GM18526 (cell line): ENCODE data around the gene MUL1.

ENCODE experiments used
- POLR2A ChIP-seq: IDR thresholded peaks from 3 replicates; pipeline ENCODE4 v1.6.1; 2011; ENCODE audit not compliant: insufficient read length; ENCODE audit errors: extremely low read depth

MUL1 gene, protein sequence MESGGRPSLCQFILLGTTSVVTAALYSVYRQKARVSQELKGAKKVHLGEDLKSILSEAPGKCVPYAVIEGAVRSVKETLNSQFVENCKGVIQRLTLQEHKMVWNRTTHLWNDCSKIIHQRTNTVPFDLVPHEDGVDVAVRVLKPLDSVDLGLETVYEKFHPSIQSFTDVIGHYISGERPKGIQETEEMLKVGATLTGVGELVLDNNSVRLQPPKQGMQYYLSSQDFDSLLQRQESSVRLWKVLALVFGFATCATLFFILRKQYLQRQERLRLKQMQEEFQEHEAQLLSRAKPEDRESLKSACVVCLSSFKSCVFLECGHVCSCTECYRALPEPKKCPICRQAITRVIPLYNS

DNA sequence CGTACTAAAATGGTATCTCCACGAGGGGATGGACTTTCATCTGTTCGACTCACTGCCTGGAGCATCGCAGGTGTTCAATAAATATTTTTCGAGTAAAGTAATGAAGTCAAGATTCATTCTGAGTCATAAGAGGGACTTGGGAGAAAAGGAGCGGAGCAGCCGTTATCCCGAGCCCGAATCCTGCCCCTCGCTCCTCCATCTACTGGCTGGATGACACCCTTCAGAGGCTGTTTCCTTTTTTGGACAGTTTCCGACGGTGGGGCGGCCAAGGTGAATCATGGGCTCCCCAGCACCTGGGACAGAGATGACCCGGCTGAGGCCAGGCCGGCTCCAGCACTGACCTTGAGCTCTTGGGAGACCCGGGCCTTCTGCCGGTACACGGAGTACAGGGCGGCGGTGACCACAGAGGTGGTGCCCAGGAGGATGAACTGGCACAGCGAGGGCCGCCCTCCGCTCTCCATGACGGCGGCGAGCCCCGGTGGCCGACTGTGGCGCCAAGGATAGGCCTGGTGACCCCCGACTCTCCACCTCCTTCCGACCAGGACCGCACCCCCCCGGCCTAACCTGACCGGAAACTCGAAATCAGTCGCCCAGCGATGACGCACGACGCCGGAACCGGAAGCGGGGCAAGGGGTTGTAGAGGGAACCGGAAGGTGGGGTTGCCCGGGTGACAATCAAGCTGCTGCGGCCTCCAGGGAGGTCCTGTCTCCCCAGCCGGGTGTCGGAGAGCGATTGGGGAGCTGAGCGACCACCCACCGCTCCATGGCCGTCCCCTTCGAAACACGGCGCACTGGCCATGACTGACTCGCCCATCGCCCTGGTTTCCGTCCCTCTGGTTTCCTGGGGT lies at the start of gene MUL1:
Gene MUL1, minus strand, starts transcription at position 588 of the 847 bp plus-strand sequence. Its CDS starts 127 bp downstream, at position 461.
- peak; percentile 63 for TF ChIP-seq POLR2A

DNA sequence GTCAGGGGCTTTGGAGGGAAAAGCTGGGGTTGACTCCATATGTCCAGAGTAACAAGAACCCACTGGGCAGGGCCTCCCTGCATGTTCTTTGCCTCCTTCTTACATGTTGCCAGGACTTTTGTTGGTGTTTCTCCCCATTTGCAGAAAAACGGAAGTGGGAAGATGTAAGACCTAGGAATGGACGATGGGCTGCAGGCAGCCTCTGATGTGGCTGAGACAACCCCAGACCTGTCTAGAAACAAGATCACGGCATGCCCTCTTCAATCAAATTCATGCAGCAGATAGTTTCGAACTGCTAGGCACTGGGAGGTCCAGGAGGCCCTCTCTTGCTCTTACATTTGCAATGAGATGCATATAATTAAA lies 47.8 kb upstream of the MUL1 start:
- no peak for TF ChIP-seq POLR2A

DNA sequence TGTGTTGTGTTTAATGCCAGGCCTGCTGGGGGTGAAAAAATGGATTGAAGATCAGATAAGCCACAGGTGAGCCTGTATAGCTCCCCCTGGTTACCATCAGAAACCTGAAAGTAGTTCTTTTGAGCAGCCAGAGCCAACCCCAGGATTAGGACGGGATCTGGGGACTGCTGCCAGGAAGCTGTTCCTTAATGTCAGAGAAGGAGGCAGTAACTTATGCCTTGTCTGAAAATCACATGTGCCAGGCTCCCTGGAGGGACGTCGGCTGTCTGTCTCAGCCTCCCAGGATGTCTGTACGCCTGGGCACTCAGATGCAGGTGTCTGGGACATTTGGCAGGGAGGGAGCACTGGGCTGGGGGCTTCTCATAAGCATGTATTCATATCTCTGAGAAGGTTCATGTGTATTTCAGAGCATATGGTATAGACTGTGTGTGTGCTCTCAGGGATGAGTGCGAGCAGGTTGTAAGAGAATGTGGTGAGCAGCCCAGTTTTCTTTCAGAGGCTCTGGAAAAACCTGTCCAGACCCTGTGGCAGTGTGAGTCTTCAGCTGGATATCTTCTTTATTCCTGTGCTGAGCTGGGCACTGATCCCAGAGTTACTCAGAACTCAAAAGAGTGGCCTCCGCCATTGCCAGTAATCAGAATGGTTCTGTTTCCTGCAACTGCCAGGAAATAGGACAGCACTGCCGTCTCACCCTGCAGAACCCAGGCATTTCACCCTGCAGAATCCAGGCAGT lies 47.2 kb upstream of the MUL1 start:
- no peak for TF ChIP-seq POLR2A

DNA sequence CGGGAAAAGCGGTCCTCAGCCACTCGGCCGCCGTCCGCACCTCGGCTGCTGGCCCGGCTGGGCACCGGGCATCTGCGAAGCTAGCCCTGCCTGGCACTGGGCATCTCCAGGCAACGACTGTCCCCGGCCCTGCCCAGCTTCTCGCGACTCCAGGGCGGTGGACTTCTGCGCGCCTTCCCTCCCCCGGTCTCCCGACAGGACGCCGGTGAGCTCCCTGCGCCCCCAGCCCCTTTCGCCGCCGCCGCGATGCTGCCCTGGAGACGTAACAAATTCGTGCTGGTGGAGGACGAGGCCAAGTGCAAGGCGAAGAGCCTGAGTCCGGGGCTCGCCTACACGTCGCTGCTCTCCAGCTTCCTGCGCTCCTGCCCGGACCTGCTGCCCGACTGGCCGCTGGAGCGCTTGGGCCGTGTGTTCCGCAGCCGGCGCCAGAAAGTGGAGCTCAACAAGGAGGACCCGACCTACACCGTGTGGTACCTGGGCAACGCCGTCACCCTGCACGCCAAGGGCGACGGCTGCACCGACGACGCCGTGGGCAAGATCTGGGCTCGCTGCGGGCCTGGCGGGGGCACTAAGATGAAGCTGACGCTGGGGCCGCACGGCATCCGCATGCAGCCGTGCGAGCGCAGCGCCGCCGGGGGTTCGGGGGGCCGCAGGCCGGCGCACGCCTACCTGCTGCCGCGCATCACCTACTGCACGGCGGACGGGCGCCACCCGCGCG lies 44.9 kb upstream of the MUL1 start:
- TF ChIP-seq POLR2A: no peak

DNA sequence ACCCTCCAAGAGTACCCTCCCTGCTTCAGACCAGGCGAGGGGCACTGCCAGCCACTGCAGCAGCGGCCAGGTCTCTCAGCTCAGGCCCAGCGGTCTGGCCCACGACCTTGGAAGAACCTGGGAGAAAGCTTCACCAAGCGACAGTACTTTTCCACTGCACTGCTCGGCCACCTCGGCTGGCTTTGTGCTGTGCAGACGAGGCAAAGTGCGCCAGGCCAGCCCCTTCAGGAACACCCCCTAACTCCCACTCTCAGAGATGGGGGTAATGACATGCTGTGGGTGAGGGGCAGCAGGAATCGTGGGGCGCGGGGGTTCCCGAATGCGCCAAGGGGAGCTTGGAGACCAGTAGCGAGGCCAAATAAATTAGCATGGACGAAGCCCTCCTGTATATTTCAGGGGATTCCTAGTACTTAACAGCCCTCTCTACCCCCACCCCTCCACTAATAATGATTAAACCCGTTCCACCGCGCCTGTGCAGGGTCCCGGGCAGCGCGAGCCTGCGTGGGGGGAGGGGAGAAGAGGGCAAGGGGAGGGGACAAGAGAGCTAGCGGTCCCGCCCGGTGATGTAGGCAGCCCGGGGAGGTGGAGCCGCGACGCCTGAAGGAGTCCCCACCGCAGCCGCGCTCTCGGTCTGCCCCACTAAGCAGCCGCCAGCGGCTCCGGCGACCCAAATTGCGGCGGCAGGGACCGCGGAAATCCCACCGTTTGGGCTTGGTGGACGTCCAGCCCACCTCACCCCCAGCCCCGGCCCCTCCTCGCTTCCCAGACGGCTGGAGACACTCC lies 44.2 kb upstream of the MUL1 start, which contains the start of gene FAM43B:
Gene FAM43B, plus strand, starts transcription at position 629 of the 783 bp plus-strand sequence. CDS start 401 bp downstream, outside the sequence.
- TF ChIP-seq POLR2A: no peak

DNA sequence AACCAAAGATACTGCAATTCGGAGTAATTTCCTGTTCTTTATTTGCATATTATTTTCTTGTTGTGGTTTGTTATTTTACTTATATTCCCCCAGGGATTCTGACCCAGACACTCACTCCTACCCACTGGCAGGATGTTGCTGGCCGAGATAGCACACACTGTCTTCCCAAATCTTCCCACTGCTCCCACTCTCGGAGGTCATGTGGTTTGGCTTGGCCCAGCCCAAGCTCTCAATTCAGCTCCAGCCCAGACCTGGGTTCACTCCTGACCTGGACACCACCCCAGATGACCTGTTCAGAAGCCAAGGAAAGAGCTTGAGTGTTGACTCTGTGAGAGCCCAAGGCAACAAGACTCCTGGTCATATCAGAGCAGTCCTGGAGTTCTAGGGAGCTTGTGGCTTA lies 43.2 kb upstream of the MUL1 start:
- no peak for TF ChIP-seq POLR2A

DNA sequence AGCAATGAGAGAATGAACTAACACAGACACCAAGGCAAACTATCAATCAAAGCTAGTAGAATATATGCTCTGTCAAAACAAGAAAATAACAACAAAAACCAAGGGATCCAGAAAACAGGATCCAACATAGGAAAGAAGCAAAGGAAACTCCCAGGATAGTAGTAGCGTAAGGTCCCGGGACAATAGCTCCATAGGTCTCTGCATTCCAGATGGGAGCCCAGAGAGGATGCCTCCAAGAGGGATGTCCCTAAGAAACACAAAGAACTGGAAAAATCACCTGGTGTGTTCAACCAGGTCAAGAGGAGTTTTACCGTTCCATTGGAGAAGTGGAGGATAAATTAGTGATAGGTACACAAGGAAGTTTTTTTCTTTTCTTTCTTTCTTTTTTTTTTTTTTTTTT lies 38.7 kb upstream of the MUL1 start:
- TF ChIP-seq POLR2A: no peak

DNA sequence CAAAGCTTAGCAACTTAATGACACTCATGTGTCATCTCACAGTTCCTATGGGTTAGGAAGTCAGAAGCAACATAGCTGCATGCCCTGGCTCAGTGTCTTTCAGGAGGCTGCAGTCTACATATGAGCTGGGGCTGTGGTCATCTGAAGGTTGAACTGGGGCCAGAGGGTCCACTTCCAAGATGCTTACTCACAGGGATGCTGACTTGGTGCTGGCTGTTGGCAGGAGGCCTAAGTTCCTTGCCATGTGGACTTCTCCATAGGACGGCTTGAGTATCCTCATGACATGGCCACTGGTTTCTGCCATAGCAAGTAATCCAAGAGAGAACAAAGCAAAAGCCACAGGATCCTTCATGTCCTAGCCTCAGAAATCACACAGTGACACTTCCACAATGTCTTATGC lies 32.3 kb upstream of the MUL1 start:
- TF ChIP-seq POLR2A: no peak

DNA sequence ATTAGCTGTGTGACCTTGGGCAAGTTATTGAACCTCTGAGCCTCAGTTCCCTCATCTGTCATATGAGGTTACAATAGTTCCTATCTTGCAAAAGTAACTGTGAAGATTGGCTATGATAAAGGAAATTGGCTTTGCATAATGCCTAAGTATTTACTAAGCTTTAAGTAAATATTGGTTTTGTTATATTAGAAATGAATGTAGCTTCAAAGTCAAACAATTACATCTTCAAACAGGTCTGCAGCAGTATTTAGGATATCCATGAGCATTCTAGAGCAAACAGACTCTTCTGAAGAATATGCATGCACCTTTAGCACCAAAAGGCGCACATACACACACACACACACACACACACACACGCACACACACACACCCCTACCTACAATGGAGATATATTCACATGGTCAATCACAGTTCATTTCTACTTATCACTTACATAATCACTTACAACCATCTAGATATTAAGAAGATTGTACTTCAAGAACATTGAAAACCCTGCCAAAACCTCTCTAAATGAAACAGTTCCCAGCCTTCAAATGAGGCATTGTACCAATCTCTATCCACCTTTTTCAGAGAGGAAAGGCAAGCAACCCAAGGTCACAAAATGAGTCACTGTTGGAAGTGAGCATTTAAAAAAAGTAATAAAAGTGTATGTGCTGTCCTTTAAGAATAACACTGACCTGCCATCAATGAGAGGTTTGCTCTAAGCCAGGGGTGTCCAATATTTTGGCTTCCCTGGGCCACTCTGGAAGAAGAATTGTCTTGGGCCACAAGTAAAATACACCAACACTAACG lies 31.0 kb upstream of the MUL1 start:
- TF ChIP-seq POLR2A: no peak

DNA sequence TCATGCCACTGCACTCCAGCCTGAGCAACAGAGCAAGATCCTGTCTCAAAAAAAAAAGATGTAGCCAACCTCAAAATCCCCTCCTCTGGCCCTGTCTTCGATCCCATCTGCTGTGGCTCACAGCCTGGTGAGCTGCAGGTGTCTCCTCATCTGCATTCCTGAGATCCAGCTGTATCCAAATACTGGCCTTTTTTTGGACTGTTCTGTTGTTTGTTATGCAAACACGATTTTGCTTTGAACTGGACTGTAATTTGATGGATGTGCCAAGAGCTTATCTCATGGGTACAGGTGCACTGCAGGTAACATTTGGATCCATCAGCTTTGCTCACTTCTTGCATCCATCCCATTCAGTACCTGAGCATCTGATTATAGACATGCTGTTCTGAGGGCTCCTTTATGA lies 30.3 kb upstream of the MUL1 start:
- TF ChIP-seq POLR2A: no peak

DNA sequence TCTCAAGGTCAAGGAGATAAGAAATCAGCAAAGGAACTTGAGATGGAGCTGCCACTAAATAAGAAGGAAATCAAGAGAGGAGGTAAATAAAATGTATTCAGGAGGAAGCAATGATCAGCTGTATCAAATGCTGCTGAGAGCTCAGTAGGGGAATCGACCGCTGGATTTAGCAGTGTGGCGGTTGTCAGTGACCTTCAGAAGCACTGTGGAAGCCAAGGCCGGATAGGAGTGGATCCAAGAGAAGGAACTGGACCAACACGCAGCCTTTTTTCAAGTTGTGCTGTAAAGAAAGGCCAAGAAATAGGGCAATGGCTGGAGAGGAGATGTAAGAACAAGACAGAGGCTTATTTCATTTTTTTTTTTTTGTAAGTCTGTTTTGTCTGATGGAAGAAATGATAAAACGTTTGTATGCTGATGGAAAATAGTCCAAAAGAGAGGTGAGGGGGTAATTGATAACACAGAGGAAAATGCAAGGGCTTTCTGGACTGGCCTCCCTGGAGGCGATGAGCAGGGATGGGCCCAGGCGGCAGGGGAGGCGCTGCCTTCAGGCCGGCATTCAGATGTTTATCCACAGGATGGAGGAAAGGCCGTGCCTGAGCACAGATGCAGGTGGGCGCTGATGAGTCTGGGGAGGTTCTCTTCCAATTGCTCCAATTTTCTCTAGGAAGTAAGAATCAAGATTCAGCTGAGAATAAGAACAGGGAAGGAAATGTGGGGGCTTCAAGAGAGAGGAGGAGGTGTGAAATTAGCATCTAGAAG lies 26.9 kb upstream of the MUL1 start:
- TF ChIP-seq POLR2A: no peak

DNA sequence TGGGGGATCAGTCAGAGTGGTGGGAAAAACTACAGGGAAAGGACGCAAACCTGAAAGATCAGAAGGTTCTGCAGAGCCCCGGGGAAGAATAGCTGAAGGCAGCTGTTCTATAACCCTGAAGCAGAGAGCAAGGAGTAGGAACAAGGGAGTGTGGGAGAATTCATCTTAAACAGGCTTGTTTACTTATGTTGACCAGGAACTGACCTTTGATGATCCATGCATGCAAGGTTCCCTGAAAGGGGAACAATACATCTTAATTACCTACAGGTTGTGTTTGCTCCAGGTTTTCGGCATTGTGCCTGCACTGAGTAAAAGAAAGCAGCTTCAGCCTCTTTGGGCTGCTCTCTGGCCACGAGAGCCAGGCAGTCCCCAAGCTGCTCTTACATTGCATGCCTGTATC lies 25.7 kb upstream of the MUL1 start:
- no peak for TF ChIP-seq POLR2A

DNA sequence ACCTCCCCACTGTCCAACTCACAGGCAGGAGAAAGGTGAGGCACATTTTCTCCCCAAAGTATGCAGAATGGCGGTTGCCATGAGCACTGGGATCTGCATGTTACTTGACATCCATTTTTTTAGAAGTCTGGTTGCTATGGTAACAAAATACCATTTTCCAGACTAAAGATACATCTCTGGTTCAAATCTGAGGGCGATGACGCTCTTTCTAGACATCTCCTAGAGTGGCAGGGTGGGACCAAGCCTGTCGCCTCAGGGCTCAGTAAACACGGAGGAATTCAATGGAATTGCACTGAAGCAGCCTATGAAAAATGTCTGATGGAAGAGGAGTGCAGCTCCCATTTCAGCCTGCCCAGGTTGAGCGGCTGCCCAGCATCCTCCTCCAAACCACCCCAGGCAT lies 22.9 kb upstream of the MUL1 start:
- no peak for TF ChIP-seq POLR2A
